Measurements from ENCODE around the gene U2AF2.

The U2AF2 gene

DNA sequence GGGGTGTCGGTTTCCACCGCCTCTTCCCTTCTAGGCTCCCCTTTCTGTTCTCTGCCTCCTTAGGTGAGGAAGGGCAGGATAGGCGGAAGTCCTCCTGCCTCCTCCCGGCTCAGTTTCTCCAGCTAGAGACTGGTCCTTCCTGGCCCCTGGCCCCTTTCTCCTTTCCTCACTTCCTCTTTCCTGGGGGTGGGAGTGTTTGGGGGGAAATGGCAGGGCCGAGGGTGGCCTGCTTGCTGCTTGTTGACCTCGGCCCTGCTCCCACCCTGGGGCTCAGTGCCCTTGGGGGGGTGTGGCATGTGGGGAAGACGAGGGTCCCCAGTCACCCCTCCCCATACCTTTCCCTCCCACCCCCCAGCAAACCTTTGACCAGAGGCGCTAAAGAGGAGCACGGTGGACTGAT lies 5.0 kb downstream of the U2AF2 start:
- no peak overlapping the region for H3K27ac ChIP-seq (ENCODE audit: low read depth, low read length)
- no peak overlapping the region for H3K9ac ChIP-seq (ENCODE audit: low read length)
- H3K4me3 ChIP-seq (ENCODE audit: low read length): no peak overlapping the region
- H3K27me3 ChIP-seq (ENCODE audit: control insufficient read depth, insufficient read depth, low read length): no peaks in the 10 kb centered on the region
- peaks cover 39% of the 10 kb centered on the region for H3K36me3 ChIP-seq (ENCODE audit: control insufficient read depth, insufficient read depth, low read length)
- peaks cover 21% of the 10 kb centered on the region for H3K4me1 ChIP-seq (ENCODE audit: control insufficient read depth, insufficient read depth, low read length)

DNA sequence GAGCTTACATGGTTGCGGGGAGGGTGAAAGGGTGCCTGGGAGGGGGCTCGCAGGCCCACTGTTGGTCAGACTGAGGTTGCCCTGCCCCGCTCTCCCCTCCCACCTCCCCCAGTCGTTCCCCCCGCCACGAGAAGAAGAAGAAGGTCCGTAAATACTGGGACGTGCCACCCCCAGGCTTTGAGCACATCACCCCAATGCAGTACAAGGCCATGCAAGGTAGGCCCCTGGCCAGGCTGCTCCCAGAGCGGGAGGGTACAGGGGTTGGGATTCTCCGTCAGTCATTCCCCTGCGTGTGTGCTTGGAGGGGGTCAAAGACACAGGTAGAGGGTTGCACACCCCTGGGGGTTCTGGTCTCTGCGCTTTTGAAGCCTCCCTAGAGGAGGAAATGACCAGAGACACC lies 5.6 kb downstream of the U2AF2 start:
- Histone ChIP-seq H3K36me3 (ENCODE audit: control insufficient read depth, insufficient read depth, low read length) (peaks cover 42% of the 10 kb centered on the region), H3K4me1 (ENCODE audit: control insufficient read depth, insufficient read depth, low read length) (peaks cover 21% of the 10 kb centered on the region), H3K9ac (ENCODE audit: low read length) (no peak overlapping the region), H3K27ac (ENCODE audit: low read depth, low read length) (no peak overlapping the region), H3K4me3 (ENCODE audit: low read length) (no peak overlapping the region), H3K27me3 (ENCODE audit: control insufficient read depth, insufficient read depth, low read length) (no peaks in the 10 kb centered on the region)

DNA sequence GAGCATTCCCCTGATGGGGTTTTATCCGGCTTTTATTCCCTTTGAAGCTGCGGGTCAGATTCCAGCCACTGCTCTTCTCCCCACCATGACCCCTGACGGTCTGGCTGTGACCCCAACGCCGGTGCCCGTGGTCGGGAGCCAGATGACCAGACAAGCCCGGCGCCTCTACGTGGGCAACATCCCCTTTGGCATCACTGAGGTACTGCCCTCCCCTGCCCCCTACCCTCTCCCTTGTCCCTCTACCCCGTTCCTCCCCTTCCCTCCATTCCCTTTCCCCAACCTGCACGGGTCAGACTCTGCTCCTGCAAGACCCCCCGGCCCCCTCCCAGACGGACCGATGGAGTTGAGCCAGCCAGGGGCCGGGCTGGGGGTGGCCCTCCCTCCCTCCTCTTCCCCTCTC lies 6.2 kb downstream of the U2AF2 start:
- H3K9ac ChIP-seq (ENCODE audit: low read length): no peak overlapping the region
- H3K4me3 ChIP-seq (ENCODE audit: low read length): no peak overlapping the region
- no peak overlapping the region for H3K27ac ChIP-seq (ENCODE audit: low read depth, low read length)
- peaks cover 44% of the 10 kb centered on the region for H3K36me3 ChIP-seq (ENCODE audit: control insufficient read depth, insufficient read depth, low read length)
- no peaks in the 10 kb centered on the region for H3K27me3 ChIP-seq (ENCODE audit: control insufficient read depth, insufficient read depth, low read length)
- peaks cover 17% of the 10 kb centered on the region for H3K4me1 ChIP-seq (ENCODE audit: control insufficient read depth, insufficient read depth, low read length)

DNA sequence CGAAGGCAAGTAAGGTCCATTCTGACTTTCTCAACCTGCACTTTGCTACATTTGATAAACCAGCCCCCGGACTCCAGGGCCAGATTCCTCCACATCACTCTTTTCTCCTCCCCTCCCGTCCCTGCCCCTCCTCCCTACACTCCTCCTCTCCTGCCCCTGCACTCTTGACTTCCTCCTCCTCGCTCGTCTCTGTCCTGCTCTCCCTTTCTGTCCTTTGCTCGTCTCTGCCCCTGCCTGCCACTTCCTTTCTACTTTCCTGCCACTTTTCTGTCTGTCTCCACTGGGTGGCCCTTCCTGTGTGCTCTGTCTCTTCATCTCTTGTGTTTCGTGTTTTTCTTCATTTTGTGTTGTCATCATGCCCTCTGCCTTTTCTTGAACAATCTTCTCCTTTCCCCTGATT lies 7.0 kb downstream of the U2AF2 start:
- no peak overlapping the region for H3K9ac ChIP-seq (ENCODE audit: low read length)
- peaks cover 9% of the 10 kb centered on the region for H3K4me1 ChIP-seq (ENCODE audit: control insufficient read depth, insufficient read depth, low read length)
- H3K4me3 ChIP-seq (ENCODE audit: low read length): no peak overlapping the region
- H3K27ac ChIP-seq (ENCODE audit: low read depth, low read length): no peak overlapping the region
- peaks cover 46% of the 10 kb centered on the region for H3K36me3 ChIP-seq (ENCODE audit: control insufficient read depth, insufficient read depth, low read length)
- no peaks in the 10 kb centered on the region for H3K27me3 ChIP-seq (ENCODE audit: control insufficient read depth, insufficient read depth, low read length)

DNA sequence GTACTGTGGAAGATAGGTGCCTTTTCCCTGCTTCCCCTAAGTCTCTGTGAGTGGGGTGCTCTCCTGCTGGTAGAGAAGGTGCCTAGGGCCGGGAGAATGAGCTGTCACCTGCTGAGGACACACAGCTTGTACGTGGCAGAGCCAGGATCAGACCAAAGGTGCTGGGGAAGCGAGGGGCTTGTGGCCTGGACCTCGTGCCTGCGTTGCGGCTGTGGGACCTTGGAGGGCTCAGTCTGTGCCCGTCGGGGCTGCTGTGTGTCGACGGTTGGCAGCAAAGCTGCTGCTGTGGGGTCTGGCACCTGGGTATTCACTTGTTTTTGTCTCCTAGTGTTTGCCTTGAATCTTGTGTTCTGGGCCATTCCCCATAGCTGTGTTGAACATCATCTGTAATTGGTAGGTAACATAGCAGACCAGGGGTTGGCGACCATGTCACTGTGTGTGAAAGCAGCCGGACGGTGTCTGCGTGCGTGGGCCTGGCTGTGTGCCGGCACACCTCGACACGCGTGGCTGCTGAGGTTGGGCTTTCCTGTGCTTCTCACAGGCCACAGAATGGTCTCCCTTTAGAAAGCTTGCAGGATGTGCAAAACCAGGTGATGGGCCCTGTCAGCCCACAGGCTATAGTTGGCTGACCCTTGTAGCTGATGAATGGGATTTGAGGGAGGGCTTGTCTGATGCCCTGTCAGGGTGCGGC lies 9.2 kb downstream of the U2AF2 start:
- H3K27ac ChIP-seq (ENCODE audit: low read depth, low read length): no peak overlapping the region
- no peaks in the 10 kb centered on the region for H3K4me1 ChIP-seq (ENCODE audit: control insufficient read depth, insufficient read depth, low read length)
- H3K27me3 ChIP-seq (ENCODE audit: control insufficient read depth, insufficient read depth, low read length): no peaks in the 10 kb centered on the region
- no peak overlapping the region for H3K9ac ChIP-seq (ENCODE audit: low read length)
- peaks cover 58% of the 10 kb centered on the region for H3K36me3 ChIP-seq (ENCODE audit: control insufficient read depth, insufficient read depth, low read length)
- H3K4me3 ChIP-seq (ENCODE audit: low read length): no peak overlapping the region

DNA sequence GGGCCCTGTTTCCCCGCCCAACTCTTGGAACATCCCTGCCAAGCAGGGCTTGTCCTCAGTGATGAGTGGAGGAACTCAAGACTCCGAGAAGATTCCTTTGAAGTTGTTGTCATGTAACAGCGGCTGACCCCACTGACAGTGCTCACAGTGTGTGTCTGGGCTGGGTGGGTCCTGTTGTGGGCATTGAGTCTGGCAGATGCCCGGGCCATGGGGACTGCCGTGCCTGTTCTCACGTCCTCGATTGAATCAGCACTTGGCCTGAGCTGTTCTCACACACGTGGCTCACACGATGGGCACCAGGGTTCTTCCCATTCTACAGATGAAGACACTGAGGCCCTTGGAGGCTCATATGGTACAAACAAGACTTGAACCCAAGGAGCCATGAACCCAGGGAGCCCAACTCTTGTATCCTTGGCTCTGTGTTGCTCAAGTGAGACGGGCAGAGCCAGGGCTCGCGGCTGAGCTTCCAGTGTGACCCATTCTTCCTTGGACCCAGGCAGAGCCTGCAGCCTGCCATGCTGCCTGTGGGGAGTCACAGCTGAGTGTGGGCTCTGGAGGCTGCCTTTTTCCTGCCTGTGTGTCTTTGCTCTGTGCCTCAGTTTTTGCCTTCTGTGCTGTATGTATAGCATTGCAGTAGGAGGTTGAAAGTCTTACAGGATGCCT lies 11.6 kb downstream of the U2AF2 start:
- H3K36me3 ChIP-seq (ENCODE audit: control insufficient read depth, insufficient read depth, low read length): peaks cover 66% of the 10 kb centered on the region
- no peak overlapping the region for H3K27ac ChIP-seq (ENCODE audit: low read depth, low read length)
- no peaks in the 10 kb centered on the region for H3K4me1 ChIP-seq (ENCODE audit: control insufficient read depth, insufficient read depth, low read length)

DNA sequence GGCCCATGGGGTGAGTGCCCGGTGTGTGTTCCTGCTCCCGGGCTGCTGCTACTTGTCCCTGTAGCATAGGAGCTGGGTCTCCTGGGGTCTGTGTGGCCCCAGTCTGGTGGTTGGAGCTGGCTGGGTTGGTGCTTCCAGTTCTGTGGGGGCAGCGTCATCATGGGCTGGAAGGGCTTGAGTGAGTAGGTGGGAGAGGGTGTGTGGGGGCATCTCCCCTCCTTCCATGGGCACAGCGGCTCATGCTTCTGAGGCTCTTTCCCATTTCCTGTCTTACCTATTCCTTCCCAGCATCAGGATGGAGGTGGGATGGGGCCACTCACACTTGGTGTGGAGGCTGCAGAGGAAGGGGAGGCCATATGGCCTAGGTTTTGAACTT lies 12.2 kb downstream of the U2AF2 start:
- Histone ChIP-seq H3K4me3 (ENCODE audit: low read length) (no peak overlapping the region), H3K9ac (ENCODE audit: low read length) (no peak overlapping the region), H3K27ac (ENCODE audit: low read depth, low read length) (no peak overlapping the region), H3K36me3 (ENCODE audit: control insufficient read depth, insufficient read depth, low read length) (peaks cover 61% of the 10 kb centered on the region), H3K4me1 (ENCODE audit: control insufficient read depth, insufficient read depth, low read length) (no peaks in the 10 kb centered on the region), H3K27me3 (ENCODE audit: control insufficient read depth, insufficient read depth, low read length) (no peaks in the 10 kb centered on the region)

More for the DNA sequence above, 11.6 kb downstream of the U2AF2 start:
- Histone ChIP-seq H3K27me3 (ENCODE audit: control insufficient read depth, insufficient read depth, low read length) (no peaks in the 10 kb centered on the region), H3K9ac (ENCODE audit: low read length) (no peak overlapping the region), H3K4me3 (ENCODE audit: low read length) (no peak overlapping the region)

DNA sequence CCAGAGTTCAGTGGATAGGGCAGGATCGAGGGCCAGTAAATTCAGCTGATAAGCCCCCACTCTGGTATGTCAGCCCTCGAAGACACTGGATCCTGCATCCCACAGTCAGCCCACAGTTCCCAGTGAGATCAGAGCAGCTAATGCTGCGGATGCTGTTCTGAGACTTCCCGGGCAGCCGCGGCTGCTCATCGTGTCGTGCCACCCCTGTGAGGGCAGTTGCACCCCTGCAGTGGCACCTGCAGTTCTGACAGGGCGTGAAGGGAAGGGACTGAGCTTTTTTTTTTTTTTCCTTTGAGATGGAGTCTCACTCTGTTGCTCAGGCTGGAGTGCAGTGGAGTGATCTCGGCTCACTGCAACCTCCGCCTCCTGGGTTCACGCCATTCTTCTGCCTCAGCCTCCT lies 12.7 kb downstream of the U2AF2 start:
- H3K27me3 ChIP-seq (ENCODE audit: control insufficient read depth, insufficient read depth, low read length): no peaks in the 10 kb centered on the region
- no peak overlapping the region for H3K9ac ChIP-seq (ENCODE audit: low read length)
- H3K4me1 ChIP-seq (ENCODE audit: control insufficient read depth, insufficient read depth, low read length): no peaks in the 10 kb centered on the region
- no peak overlapping the region for H3K27ac ChIP-seq (ENCODE audit: low read depth, low read length)
- no peak overlapping the region for H3K4me3 ChIP-seq (ENCODE audit: low read length)
- H3K36me3 ChIP-seq (ENCODE audit: control insufficient read depth, insufficient read depth, low read length): peaks cover 62% of the 10 kb centered on the region

DNA sequence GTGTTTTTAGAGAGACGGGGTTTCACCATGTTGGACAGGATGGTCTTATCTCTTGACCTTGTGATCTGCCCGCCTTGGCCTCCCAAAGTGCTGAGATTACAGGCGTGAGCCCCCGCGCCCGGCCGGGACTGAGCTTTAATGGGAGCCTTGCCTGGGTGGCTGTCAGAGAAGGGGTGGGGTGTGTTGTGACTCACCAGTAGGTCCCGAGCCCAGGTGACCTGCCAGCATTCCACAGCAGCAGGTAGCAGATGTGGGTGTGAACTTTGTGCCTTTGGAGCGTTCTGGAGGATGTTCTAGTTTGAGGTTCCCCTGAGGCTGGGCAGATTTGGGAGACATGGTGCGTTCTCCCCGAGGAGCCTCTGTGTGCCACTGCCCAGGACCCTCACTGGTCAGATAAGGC lies 13.1 kb downstream of the U2AF2 start:
- no peak overlapping the region for H3K4me3 ChIP-seq (ENCODE audit: low read length)

DNA sequence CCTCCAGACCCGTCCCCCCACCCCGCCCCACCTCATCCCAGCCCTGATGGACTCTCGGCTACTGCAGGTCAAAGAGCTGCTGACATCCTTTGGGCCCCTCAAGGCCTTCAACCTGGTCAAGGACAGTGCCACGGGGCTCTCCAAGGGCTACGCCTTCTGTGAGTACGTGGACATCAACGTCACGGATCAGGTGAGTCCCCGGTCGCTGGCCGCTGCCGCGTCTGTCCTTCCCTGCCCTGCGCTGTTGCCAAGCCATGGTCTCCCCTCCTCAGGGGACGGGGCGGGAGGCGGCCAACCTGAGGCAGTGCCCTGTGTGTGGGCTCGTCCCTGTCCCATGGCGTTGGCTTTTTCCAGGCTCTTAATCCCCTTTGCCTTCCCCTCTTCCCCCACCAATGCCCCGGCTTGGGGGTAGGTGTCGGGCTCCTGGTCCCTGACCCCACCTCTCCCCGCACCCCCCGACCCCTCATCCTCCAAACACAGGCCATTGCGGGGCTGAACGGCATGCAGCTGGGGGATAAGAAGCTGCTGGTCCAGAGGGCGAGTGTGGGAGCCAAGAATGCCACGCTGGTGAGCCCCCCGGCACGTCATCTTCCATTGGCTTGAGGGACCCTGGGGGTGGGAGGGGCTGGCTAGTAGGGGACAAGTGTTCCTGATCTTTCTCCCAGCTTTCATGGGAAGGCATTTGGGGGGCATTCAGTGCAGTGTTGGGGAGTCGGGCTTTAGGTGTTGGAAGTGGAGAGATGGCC lies 13.9 kb downstream of the U2AF2 start:
- no peaks in the 10 kb centered on the region for H3K27me3 ChIP-seq (ENCODE audit: control insufficient read depth, insufficient read depth, low read length)
- H3K9ac ChIP-seq (ENCODE audit: low read length): no peak overlapping the region
- H3K4me1 ChIP-seq (ENCODE audit: control insufficient read depth, insufficient read depth, low read length): no peaks in the 10 kb centered on the region
- no peak overlapping the region for H3K27ac ChIP-seq (ENCODE audit: low read depth, low read length)
- H3K36me3 ChIP-seq (ENCODE audit: control insufficient read depth, insufficient read depth, low read length): peaks cover 49% of the 10 kb centered on the region
- H3K4me3 ChIP-seq (ENCODE audit: low read length): no peak overlapping the region

More for the DNA sequence above, 13.1 kb downstream of the U2AF2 start:
- Histone ChIP-seq H3K4me1 (ENCODE audit: control insufficient read depth, insufficient read depth, low read length) (no peaks in the 10 kb centered on the region), H3K36me3 (ENCODE audit: control insufficient read depth, insufficient read depth, low read length) (peaks cover 57% of the 10 kb centered on the region), H3K27me3 (ENCODE audit: control insufficient read depth, insufficient read depth, low read length) (no peaks in the 10 kb centered on the region), H3K27ac (ENCODE audit: low read depth, low read length) (no peak overlapping the region), H3K9ac (ENCODE audit: low read length) (no peak overlapping the region)

DNA sequence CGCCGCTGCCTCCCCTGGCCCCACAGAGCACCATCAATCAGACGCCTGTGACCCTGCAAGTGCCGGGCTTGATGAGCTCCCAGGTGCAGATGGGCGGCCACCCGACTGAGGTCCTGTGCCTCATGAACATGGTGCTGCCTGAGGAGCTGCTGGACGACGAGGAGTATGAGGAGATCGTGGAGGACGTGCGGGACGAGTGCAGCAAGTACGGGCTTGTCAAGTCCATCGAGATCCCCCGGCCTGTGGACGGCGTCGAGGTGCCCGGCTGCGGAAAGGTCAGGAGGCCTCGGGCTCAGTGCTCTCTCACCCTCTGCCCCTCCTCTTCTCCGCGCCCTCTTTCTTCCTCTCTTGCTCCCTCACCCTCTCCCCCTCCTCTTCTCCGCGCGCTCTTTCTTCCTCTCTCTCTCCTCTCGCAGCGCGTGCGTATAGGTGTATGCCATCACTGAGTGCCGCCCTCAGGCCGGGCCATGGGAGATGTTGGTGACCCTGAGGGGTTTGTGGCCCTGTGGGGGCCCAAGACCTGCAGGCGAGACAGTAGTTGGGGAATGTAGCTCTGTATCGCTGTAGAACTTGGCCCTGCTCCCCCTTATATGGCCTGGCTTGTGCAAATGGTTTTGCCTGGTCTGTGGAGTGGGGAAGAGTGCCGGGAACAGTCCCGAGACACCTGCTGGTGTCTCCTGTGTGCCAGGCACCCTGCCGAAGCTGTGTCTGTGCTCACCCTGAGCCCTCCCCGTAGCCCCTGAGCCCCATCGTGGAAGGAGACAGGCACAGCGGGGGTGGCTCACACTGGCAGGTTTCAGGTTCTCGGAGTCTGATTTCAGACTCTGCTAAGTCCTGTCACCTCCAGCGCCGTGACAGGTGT lies 14.8 kb downstream of the U2AF2 start:
- H3K9ac ChIP-seq (ENCODE audit: low read length): no peak overlapping the region
- H3K27me3 ChIP-seq (ENCODE audit: control insufficient read depth, insufficient read depth, low read length): no peaks in the 10 kb centered on the region
- H3K36me3 ChIP-seq (ENCODE audit: control insufficient read depth, insufficient read depth, low read length): peaks cover 42% of the 10 kb centered on the region
- H3K4me3 ChIP-seq (ENCODE audit: low read length): no peak overlapping the region
- no peaks in the 10 kb centered on the region for H3K4me1 ChIP-seq (ENCODE audit: control insufficient read depth, insufficient read depth, low read length)
- H3K27ac ChIP-seq (ENCODE audit: low read depth, low read length): no peak overlapping the region

All from rectal smooth muscle tissue (tissue), 1 donor.